Measurements from ENCODE around the gene MACF1.
"Not testable (repeated sequence)": the region's sequence is repeated elsewhere in the genome, so short reads cannot be mapped to it uniquely, and the experiment has no call there.

Gene MACF1

GRCh38 chr1:39469150-39469549 is 264.7 kb downstream of the MACF1 start:
- no peak overlapping the region for H3K4me3 ChIP-seq (ENCODE audit: low read depth in 1 of 2, low read length in 2 of 2)
- H3K27ac ChIP-seq (ENCODE audit: low read length): no peak overlapping the region
- H3K36me3 ChIP-seq (ENCODE audit: control insufficient read depth in 1 of 2, insufficient read depth in 2 of 2, low read length in 2 of 2): peaks cover 60 to 94% of the 10 kb centered on the region in 2 donors
- H3K9me3 ChIP-seq (ENCODE audit: control insufficient read depth in 1 of 2, low read length in 2 of 2): no peaks in the 10 kb centered on the region
- H3K27me3 ChIP-seq (ENCODE audit: low read depth, low read length): no peaks in the 10 kb centered on the region
- peaks cover 0 to 13% of the 10 kb centered on the region in 2 donors for H3K4me1 ChIP-seq (ENCODE audit: control insufficient read depth in 1 of 2, insufficient read depth in 2 of 2, low read length in 2 of 2)

DNA sequence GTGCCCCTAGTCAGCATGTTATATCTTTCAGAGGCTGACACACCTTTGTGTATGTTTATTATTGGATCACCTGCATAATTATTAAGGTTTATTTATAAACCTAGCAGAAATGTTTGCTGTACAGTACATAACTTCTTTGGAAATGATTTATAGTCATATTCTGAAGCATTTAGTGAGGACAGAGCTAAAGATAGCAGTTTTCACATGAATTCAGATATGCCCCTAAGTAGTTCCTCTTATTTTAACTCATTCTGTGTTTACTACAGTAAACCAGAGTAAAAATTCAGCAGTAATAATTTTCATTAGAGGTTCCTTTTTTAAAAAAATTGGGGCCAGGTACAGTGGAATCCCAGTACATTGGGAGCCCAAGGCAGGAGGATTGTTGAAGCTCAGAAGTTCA is 265.5 kb downstream of the MACF1 start:
- Histone ChIP-seq H3K27me3 (ENCODE audit: low read depth, low read length) (no peaks in the 10 kb centered on the region), H3K4me3 (ENCODE audit: low read depth in 1 of 2, low read length in 2 of 2) (no peak overlapping the region), H3K36me3 (ENCODE audit: control insufficient read depth in 1 of 2, insufficient read depth in 2 of 2, low read length in 2 of 2) (peaks cover 59 to 89% of the 10 kb centered on the region in 2 donors), H3K27ac (ENCODE audit: low read length) (no peak overlapping the region), H3K4me1 (ENCODE audit: control insufficient read depth in 1 of 2, insufficient read depth in 2 of 2, low read length in 2 of 2) (peaks cover 0 to 13% of the 10 kb centered on the region in 2 donors), H3K9me3 (ENCODE audit: control insufficient read depth in 1 of 2, low read length in 2 of 2) (no peaks in the 10 kb centered on the region)

GRCh38 chr1:39472826-39473225 is 268.3 kb downstream of the MACF1 start:
- Histone ChIP-seq H3K27ac (ENCODE audit: low read length) (no peak overlapping the region), H3K27me3 (ENCODE audit: low read depth, low read length) (no peaks in the 10 kb centered on the region), H3K36me3 (ENCODE audit: control insufficient read depth in 1 of 2, insufficient read depth in 2 of 2, low read length in 2 of 2) (peaks cover 52 to 77% of the 10 kb centered on the region in 2 donors), H3K9me3 (ENCODE audit: control insufficient read depth in 1 of 2, low read length in 2 of 2) (no peaks in the 10 kb centered on the region), H3K4me3 (ENCODE audit: low read depth in 1 of 2, low read length in 2 of 2) (no peak overlapping the region), H3K4me1 (ENCODE audit: control insufficient read depth in 1 of 2, insufficient read depth in 2 of 2, low read length in 2 of 2) (no peaks in the 10 kb centered on the region)

- H3K4me1 ChIP-seq (ENCODE audit: control insufficient read depth in 1 of 2, insufficient read depth in 2 of 2, low read length in 2 of 2): no peaks in the 10 kb centered on the region
- no peak overlapping the region for H3K27ac ChIP-seq (ENCODE audit: low read length)
- no peak overlapping the region for H3K4me3 ChIP-seq (ENCODE audit: low read depth in 1 of 2, low read length in 2 of 2)
- no peaks in the 10 kb centered on the region for H3K9me3 ChIP-seq (ENCODE audit: control insufficient read depth in 1 of 2, low read length in 2 of 2)
- no peaks in the 10 kb centered on the region for H3K27me3 ChIP-seq (ENCODE audit: low read depth, low read length)
- H3K36me3 ChIP-seq (ENCODE audit: control insufficient read depth in 1 of 2, insufficient read depth in 2 of 2, low read length in 2 of 2): peaks cover 47 to 73% of the 10 kb centered on the region in 2 donors
Observed at GRCh38 chr1:39473324-39473723, 268.8 kb downstream of the MACF1 start.

DNA sequence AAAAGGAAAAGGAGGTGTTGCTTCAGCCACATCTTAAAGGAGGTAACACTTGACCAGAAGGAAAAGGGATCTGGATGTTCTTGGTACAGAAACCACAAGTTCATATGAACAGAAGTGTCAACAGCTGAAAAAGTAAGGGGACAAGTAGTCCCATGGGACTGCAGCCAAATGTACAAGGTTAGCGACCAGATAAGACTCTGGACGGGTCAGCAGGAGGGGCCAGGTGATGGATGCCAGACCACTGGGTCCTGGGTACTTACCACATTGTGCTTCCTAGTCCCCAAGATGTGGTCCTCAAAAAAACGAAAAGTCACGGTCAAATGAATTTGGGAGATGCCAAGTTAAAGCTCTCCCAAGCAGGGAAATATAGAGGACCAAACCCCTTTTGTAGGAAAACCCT is 270.3 kb downstream of the MACF1 start:
- H3K27me3 ChIP-seq (ENCODE audit: low read depth, low read length): no peaks in the 10 kb centered on the region
- H3K4me3 ChIP-seq (ENCODE audit: low read depth in 1 of 2, low read length in 2 of 2): no peak overlapping the region
- H3K4me1 ChIP-seq (ENCODE audit: control insufficient read depth in 1 of 2, insufficient read depth in 2 of 2, low read length in 2 of 2): peaks cover 0 to 6% of the 10 kb centered on the region in 2 donors
- peaks cover 40 to 60% of the 10 kb centered on the region in 2 donors for H3K36me3 ChIP-seq (ENCODE audit: control insufficient read depth in 1 of 2, insufficient read depth in 2 of 2, low read length in 2 of 2)
- no peaks in the 10 kb centered on the region for H3K9me3 ChIP-seq (ENCODE audit: control insufficient read depth in 1 of 2, low read length in 2 of 2)
- H3K27ac ChIP-seq (ENCODE audit: low read length): no peak overlapping the region

- not testable (repeated sequence) for H3K27me3 ChIP-seq (ENCODE audit: low read depth, low read length); H3K27ac ChIP-seq (ENCODE audit: low read length); H3K4me1 ChIP-seq (ENCODE audit: control insufficient read depth in 1 of 2, insufficient read depth in 2 of 2, low read length in 2 of 2); H3K4me3 ChIP-seq (ENCODE audit: low read depth in 1 of 2, low read length in 2 of 2); H3K9me3 ChIP-seq (ENCODE audit: control insufficient read depth in 1 of 2, low read length in 2 of 2)
- peaks cover 42 to 60% of the 10 kb centered on the region in 2 donors for H3K36me3 ChIP-seq (ENCODE audit: control insufficient read depth in 1 of 2, insufficient read depth in 2 of 2, low read length in 2 of 2)
Observed at GRCh38 chr1:39475551-39475950, 271.1 kb downstream of the MACF1 start.

GRCh38 chr1:39478126-39478915 is 273.8 kb downstream of the MACF1 start:
- H3K36me3 ChIP-seq (ENCODE audit: control insufficient read depth in 1 of 2, insufficient read depth in 2 of 2, low read length in 2 of 2): peaks cover 32 to 54% of the 10 kb centered on the region in 2 donors
- H3K9me3 ChIP-seq (ENCODE audit: control insufficient read depth in 1 of 2, low read length in 2 of 2): no peaks in the 10 kb centered on the region
- H3K27me3 ChIP-seq (ENCODE audit: low read depth, low read length): no peaks in the 10 kb centered on the region
- H3K4me3 ChIP-seq (ENCODE audit: low read depth in 1 of 2, low read length in 2 of 2): no peak overlapping the region
- H3K27ac ChIP-seq (ENCODE audit: low read length): no peak overlapping the region
- peaks cover 0 to 6% of the 10 kb centered on the region in 2 donors for H3K4me1 ChIP-seq (ENCODE audit: control insufficient read depth in 1 of 2, insufficient read depth in 2 of 2, low read length in 2 of 2)

DNA sequence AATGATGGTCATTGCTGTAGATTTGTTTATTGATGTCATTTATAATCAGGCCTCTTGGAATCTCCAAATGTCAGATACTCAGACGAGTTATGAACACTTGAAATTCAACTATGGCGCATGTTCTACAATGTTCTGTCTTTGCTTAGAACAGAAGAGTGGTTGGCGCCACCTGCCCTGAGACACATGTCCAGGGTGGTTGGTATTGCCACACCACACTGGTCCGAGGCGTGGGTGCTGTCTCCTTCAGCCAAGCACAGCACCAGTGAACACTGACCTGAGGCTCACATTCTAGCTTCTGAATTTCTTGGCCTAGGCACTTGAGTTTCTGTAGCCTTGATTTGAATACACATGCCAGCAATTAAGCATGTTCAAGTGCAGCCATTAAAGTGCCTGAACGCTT is 276.8 kb downstream of the MACF1 start:
- H3K4me3 ChIP-seq (ENCODE audit: low read depth in 1 of 2, low read length in 2 of 2): no peak overlapping the region
- H3K9me3 ChIP-seq (ENCODE audit: control insufficient read depth in 1 of 2, low read length in 2 of 2): no peaks in the 10 kb centered on the region
- H3K27me3 ChIP-seq (ENCODE audit: low read depth, low read length): no peaks in the 10 kb centered on the region
- peaks cover 46 to 59% of the 10 kb centered on the region in 2 donors for H3K36me3 ChIP-seq (ENCODE audit: control insufficient read depth in 1 of 2, insufficient read depth in 2 of 2, low read length in 2 of 2)
- peaks cover 0 to 6% of the 10 kb centered on the region in 2 donors for H3K4me1 ChIP-seq (ENCODE audit: control insufficient read depth in 1 of 2, insufficient read depth in 2 of 2, low read length in 2 of 2)
- H3K27ac ChIP-seq (ENCODE audit: low read length): no peak overlapping the region

DNA sequence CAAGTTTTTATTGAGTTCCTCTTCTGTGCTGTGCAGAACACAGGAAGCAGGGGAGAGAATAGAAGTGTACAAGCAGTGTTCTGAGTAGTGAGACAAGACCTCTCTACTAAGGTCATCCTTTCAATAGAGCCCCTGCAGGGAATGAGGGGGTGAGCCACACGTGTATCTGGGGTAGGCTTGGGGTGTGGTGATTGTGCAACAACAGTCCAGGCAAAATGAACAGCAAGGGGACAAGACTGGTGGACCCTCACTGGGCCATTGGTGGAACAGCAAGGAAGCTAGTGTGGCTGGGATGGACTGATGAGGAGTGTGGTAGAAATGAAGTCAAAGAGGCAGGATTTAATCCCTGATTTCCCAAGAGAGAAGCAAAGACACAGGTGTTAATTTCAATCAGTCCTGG is 278.8 kb downstream of the MACF1 start:
- no peaks in the 10 kb centered on the region for H3K9me3 ChIP-seq (ENCODE audit: control insufficient read depth in 1 of 2, low read length in 2 of 2)
- peaks cover 60 to 70% of the 10 kb centered on the region in 2 donors for H3K36me3 ChIP-seq (ENCODE audit: control insufficient read depth in 1 of 2, insufficient read depth in 2 of 2, low read length in 2 of 2)
- no peaks in the 10 kb centered on the region for H3K27me3 ChIP-seq (ENCODE audit: low read depth, low read length)
- H3K4me3 ChIP-seq (ENCODE audit: low read depth in 1 of 2, low read length in 2 of 2): no peak overlapping the region
- H3K27ac ChIP-seq (ENCODE audit: low read length): no peak overlapping the region
- H3K4me1 ChIP-seq (ENCODE audit: control insufficient read depth in 1 of 2, insufficient read depth in 2 of 2, low read length in 2 of 2): peaks cover 0 to 6% of the 10 kb centered on the region in 2 donors

- H3K36me3 ChIP-seq (ENCODE audit: control insufficient read depth in 1 of 2, insufficient read depth in 2 of 2, low read length in 2 of 2): peaks cover 56 to 70% of the 10 kb centered on the region in 2 donors
- H3K27ac ChIP-seq (ENCODE audit: low read length): no peak overlapping the region
Observed at GRCh38 chr1:39484564-39484963, 280.1 kb downstream of the MACF1 start.

GRCh38 chr1:39485046-39485803 is 280.7 kb downstream of the MACF1 start:
- H3K4me3 ChIP-seq (ENCODE audit: low read depth in 1 of 2, low read length in 2 of 2): no peak overlapping the region
- H3K27ac ChIP-seq (ENCODE audit: low read length): no peak overlapping the region
- no peaks in the 10 kb centered on the region for H3K9me3 ChIP-seq (ENCODE audit: control insufficient read depth in 1 of 2, low read length in 2 of 2)
- H3K27me3 ChIP-seq (ENCODE audit: low read depth, low read length): no peaks in the 10 kb centered on the region
- no peaks in the 10 kb centered on the region for H3K4me1 ChIP-seq (ENCODE audit: control insufficient read depth in 1 of 2, insufficient read depth in 2 of 2, low read length in 2 of 2)
- peaks cover 49 to 63% of the 10 kb centered on the region in 2 donors for H3K36me3 ChIP-seq (ENCODE audit: control insufficient read depth in 1 of 2, insufficient read depth in 2 of 2, low read length in 2 of 2)

More at GRCh38 chr1:39484564-39484963, 280.1 kb downstream of the MACF1 start:
- H3K4me1 ChIP-seq (ENCODE audit: control insufficient read depth in 1 of 2, insufficient read depth in 2 of 2, low read length in 2 of 2): no peaks in the 10 kb centered on the region
- no peaks in the 10 kb centered on the region for H3K9me3 ChIP-seq (ENCODE audit: control insufficient read depth in 1 of 2, low read length in 2 of 2)
- no peaks in the 10 kb centered on the region for H3K27me3 ChIP-seq (ENCODE audit: low read depth, low read length)
- H3K4me3 ChIP-seq (ENCODE audit: low read depth in 1 of 2, low read length in 2 of 2): no peak overlapping the region

Data from muscle layer of duodenum (tissue), 2 donors.